Ishikawa (cell line): Measurements from ENCODE around the gene RAI1.

Source experiments
- CEBPB ChIP-seq: IDR thresholded peaks from 2 replicates; pipeline ENCODE4 v1.6.1; 2012
- CREB1 ChIP-seq: IDR thresholded peaks from 2 replicates; pipeline ENCODE4 v1.6.1; 2012; ENCODE audit warnings: low read depth
- EGR1 ChIP-seq: IDR thresholded peaks from 2 replicates; pipeline ENCODE4 v1.6.1; 2012
- EP300 ChIP-seq: IDR thresholded peaks from 2 replicates; pipeline ENCODE4 v1.6.1; 2012; ENCODE audit warnings: borderline replicate concordance
- FOXM1 ChIP-seq: IDR thresholded peaks from 2 replicates; pipeline ENCODE4 v1.6.1; 2012; ENCODE audit warnings: low read depth, borderline replicate concordance
- NFIC ChIP-seq: IDR thresholded peaks from 2 replicates; pipeline ENCODE4 v1.6.1; 2012
- RAD21 ChIP-seq: IDR thresholded peaks from 2 replicates; pipeline ENCODE4 v1.6.1; 2012; ENCODE audit warnings: low read depth
- TAF1 ChIP-seq: IDR thresholded peaks from 2 replicates; pipeline ENCODE4 v1.6.1; 2012; ENCODE audit warnings: low read depth, mild to moderate bottlenecking
- TCF12 ChIP-seq: IDR thresholded peaks from 2 replicates; pipeline ENCODE4 v1.6.1; 2012; ENCODE audit warnings: low read depth
- TEAD4 ChIP-seq: IDR thresholded peaks from 2 replicates; pipeline ENCODE4 v1.6.1; 2012
- USF1 ChIP-seq: IDR thresholded peaks from 2 replicates; pipeline ENCODE4 v1.6.1; 2012
- YY1 ChIP-seq: IDR thresholded peaks from 2 replicates; pipeline ENCODE4 v1.6.1; 2012; ENCODE audit warnings: low read depth
- ZBTB7A ChIP-seq: IDR thresholded peaks from 2 replicates; pipeline ENCODE4 v1.6.1; 2012; ENCODE audit warnings: low read depth
- TF ChIP-seq, protein P1 (sequence below): IDR thresholded peaks from 2 replicates; pipeline ENCODE4 v1.6.1; 2012
- TF ChIP-seq, protein P2 (sequence below): IDR thresholded peaks from 2 replicates; pipeline ENCODE4 v1.6.1; 2012; ENCODE audit warnings: low read depth, mild to moderate bottlenecking

Gene RAI1

GRCh38 chr17:17826342-17826713 is 145.1 kb downstream of the RAI1 start:
- no peak for TF ChIP-seq NFIC
- TF ChIP-seq, protein P1, sequence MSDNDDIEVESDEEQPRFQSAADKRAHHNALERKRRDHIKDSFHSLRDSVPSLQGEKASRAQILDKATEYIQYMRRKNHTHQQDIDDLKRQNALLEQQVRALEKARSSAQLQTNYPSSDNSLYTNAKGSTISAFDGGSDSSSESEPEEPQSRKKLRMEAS = no peak
- no peak for TF ChIP-seq CEBPB
- TF ChIP-seq FOXM1 = no peak
- no peak for TF ChIP-seq ZBTB7A

DNA sequence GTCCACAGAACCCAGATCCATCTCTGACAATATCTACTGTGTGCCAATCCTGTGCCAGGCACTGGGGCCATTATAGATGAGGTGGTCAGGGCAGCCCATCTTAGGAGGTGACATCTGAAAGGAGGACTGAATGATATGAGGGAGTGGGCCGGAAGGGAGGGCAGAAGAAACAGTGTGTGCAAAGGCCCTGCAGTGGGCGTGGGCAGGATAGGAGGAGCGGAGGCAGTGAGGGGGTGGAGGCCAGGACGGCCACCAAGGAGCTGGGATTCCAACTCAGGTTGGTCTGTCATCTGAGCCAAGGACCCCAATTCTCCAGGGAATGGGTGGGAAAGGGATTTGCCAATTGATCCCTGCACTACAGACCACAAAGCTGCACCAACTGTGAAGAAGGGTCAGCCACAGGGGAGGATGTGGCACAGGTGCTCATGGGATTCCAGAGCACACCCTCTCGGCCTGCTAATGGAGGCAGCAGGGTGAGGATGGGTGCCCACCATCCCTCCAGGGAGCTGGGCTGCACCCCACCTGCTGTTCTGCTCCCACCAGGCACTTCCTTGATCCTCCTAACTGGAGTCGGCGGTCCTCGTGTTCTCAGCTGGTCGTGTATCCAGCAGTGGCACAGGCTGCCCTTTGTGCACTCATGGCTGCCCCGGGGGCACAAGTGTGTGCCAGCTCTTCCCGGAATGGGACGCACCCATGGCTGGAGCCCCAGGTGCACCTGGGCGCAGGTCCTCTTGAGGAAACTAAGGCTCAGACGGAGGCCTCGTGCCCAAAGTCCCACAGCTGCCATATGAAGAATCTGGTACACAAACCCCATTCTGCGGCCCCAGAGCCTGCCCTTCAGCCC is 145.9 kb downstream of the RAI1 start:
- TF ChIP-seq CEBPB (no peak), TEAD4 (no peak), YY1 (no peak), ZBTB7A (no peak), EP300 (no peak), EGR1 (no peak), NFIC (no peak), FOXM1 (no peak), USF1 (no peak)
- TF ChIP-seq, protein P1 = no peak

GRCh38 chr17:17827826-17828621 is 146.8 kb downstream of the RAI1 start:
- TF ChIP-seq NFIC (no peak), EP300 (no peak), USF1 (no peak), CREB1 (no peak), FOXM1 (no peak), TCF12 (no peak), EGR1 (no peak), TAF1 (no peak), RAD21 (no peak), TEAD4 (no peak), CEBPB (no peak)
- TF ChIP-seq, protein P2, sequence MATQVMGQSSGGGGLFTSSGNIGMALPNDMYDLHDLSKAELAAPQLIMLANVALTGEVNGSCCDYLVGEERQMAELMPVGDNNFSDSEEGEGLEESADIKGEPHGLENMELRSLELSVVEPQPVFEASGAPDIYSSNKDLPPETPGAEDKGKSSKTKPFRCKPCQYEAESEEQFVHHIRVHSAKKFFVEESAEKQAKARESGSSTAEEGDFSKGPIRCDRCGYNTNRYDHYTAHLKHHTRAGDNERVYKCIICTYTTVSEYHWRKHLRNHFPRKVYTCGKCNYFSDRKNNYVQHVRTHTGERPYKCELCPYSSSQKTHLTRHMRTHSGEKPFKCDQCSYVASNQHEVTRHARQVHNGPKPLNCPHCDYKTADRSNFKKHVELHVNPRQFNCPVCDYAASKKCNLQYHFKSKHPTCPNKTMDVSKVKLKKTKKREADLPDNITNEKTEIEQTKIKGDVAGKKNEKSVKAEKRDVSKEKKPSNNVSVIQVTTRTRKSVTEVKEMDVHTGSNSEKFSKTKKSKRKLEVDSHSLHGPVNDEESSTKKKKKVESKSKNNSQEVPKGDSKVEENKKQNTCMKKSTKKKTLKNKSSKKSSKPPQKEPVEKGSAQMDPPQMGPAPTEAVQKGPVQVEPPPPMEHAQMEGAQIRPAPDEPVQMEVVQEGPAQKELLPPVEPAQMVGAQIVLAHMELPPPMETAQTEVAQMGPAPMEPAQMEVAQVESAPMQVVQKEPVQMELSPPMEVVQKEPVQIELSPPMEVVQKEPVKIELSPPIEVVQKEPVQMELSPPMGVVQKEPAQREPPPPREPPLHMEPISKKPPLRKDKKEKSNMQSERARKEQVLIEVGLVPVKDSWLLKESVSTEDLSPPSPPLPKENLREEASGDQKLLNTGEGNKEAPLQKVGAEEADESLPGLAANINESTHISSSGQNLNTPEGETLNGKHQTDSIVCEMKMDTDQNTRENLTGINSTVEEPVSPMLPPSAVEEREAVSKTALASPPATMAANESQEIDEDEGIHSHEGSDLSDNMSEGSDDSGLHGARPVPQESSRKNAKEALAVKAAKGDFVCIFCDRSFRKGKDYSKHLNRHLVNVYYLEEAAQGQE = no peak

DNA sequence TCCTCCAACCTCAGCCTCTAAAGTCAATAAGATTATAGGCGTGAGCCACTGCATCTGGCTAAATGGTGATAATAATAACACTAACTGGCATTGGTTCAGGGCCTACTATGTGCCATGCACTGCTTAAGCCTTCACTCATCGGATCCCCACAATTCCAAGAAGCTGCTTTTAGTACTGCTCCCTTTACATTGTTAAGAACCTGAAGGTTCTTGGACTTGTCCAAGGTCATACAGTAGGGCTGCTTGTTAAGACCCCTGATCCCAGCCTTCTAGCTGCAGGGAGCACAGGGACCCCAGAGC is 149.0 kb downstream of the RAI1 start:
- TF ChIP-seq EGR1 (no peak), FOXM1 (no peak), YY1 (no peak), RAD21 (no peak), TCF12 (no peak), USF1 (no peak), CREB1 (no peak), EP300 (no peak)
- TF ChIP-seq, protein P2 = no peak

- TF ChIP-seq EGR1 (no peak), ZBTB7A (no peak), EP300 (no peak), USF1 (no peak), CEBPB (no peak), FOXM1 (no peak), NFIC (no peak), TCF12 (no peak), YY1 (no peak), TEAD4 (no peak), RAD21 (no peak), CREB1 (no peak), TAF1 (no peak)
- TF ChIP-seq, protein P1 = no peak
- TF ChIP-seq, protein P2 = no peak
Measured at GRCh38 chr17:17830740-17831207, 149.5 kb downstream of the RAI1 start.
